Ovary (tissue), 3 donors: Measurements from ENCODE around the gene ENPP7.

Experiments
- EP300 ChIP-seq: sonication (generic); formaldehyde crosslinking; IDR thresholded peaks from one replicate; pipeline ENCODE4 v1.6.1; 2017; ENCODE audit warnings: antibody characterized with exemption
- POLR2A ChIP-seq: fragments of 450-650 bp; IDR thresholded peaks from one replicate; pipeline ENCODE4 v1.6.1; 2017; ENCODE audit warnings: antibody characterized with exemption, mild to moderate bottlenecking, moderate library complexity
- TF ChIP-seq, protein P1 (sequence below), 3 donors: fragments of 450-650 bp in 2 of 3; fragments of 200-600 bp in 1 of 3; IDR thresholded peaks; one replicate each; pipeline versions ENCODE4 v1.5.1 to v1.8.0; 2016 to 2022; ENCODE audit warnings: antibody characterized with exemption in 3 of 3, mild to moderate bottlenecking in 1 of 3
- donor health status: DM: no; HTN: no; CAD: no.

GRCh38 chr17:79686476-79686875 is 44.3 kb upstream of the ENPP7 start:
- TF ChIP-seq POLR2A (no peak), EP300 (no peak)
- TF ChIP-seq, protein P1, sequence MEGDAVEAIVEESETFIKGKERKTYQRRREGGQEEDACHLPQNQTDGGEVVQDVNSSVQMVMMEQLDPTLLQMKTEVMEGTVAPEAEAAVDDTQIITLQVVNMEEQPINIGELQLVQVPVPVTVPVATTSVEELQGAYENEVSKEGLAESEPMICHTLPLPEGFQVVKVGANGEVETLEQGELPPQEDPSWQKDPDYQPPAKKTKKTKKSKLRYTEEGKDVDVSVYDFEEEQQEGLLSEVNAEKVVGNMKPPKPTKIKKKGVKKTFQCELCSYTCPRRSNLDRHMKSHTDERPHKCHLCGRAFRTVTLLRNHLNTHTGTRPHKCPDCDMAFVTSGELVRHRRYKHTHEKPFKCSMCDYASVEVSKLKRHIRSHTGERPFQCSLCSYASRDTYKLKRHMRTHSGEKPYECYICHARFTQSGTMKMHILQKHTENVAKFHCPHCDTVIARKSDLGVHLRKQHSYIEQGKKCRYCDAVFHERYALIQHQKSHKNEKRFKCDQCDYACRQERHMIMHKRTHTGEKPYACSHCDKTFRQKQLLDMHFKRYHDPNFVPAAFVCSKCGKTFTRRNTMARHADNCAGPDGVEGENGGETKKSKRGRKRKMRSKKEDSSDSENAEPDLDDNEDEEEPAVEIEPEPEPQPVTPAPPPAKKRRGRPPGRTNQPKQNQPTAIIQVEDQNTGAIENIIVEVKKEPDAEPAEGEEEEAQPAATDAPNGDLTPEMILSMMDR (IDR thresholded peaks at IDR 0.05), result no peak
